ENCODE data around the gene SGK2.
"Not testable (repeated sequence)": the region's sequence is repeated elsewhere in the genome, so short reads cannot be mapped to it uniquely, and the experiment has no call there.

Gene SGK2

GRCh38 chr20:43564993-43565757 is 6.3 kb downstream of the SGK2 start:
- no peak for DNase-seq

GRCh38 chr20:43565758-43566104 is 6.9 kb downstream of the SGK2 start:
- no peak for DNase-seq

- DNase-seq, result no peak
Observed at GRCh38 chr20:43567477-43567876, 8.7 kb downstream of the SGK2 start.

GRCh38 chr20:43568706-43569105 is 9.9 kb downstream of the SGK2 start:
- no peak for DNase-seq

- DNase-seq, result no peak
Observed at GRCh38 chr20:43569282-43569681, 10.5 kb downstream of the SGK2 start.

GRCh38 chr20:43570496-43570895 is 11.7 kb downstream of the SGK2 start:
- DNase-seq, result no peak

DNA sequence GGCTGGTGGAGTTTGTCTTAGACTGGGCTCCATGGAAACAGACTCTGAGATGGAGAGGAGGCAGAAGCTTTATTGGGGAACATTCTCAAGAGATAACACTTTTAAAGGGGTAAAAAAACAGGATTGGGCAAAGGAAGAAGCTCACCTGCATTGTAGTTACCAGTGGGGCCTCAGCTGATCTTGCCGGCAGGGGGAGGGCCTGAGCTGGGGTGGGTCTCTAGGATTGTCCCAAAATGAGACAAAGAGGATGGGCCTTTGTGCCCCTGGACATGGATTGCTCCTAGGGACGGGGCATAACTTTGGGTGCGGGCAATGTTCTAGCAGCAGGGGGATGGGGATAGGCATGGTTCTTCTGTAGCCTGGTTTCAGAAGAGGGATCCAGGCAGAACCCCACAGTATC is 12.5 kb downstream of the SGK2 start:
- no peak for DNase-seq

DNA sequence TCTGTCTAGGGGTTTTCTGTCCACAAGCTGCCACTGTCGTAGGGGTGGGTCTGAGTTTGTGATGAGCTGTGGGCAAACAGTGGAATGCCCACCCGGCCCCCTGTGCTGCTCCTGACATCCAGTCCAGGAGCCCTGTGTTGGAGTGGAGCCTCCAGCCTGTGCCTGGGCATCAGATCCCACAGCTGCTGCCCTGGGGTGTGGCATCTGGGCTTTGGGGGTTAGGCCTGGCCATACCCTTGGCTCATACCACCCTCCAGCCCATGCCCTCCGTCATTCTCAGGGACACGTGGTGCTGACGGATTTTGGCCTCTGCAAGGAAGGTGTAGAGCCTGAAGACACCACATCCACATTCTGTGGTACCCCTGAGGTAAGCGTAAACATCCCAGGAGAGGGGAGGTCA is 12.9 kb downstream of the SGK2 start:
- no peak for DNase-seq

DNA sequence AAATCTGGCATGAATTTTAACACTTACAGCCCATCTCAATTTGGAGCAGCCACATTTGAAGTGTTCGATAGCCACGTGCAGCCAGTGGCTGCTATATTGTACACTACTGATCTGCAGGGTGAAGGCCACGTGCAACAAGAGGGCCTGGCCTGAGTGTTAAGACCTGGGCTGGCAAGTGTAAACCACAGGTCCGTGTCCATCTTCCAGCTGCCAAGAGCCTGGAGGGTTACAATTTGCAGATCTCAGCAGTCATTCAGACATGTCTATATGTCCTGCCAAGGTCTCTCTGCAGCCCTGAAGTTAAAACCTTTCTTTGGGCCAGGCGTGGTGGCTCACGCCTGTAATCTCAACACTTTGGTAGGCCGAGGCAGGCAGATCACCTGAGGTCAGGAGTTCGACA is 14.1 kb downstream of the SGK2 start:
- no peak for DNase-seq

- DNase-seq, result no peak
Observed at GRCh38 chr20:43576108-43576507, 17.3 kb downstream of the SGK2 start.

GRCh38 chr20:43579861-43580793 is 21.3 kb downstream of the SGK2 start:
- no peak for DNase-seq

- no peak for DNase-seq
Observed at GRCh38 chr20:43583133-43583864, 24.5 kb downstream of the SGK2 start.

- DNase-seq, result peak; percentile 8
Observed at GRCh38 chr20:43583982-43584432, 25.2 kb downstream of the SGK2 start.

GRCh38 chr20:43584448-43585136 is 25.8 kb downstream of the SGK2 start:
- no peak for DNase-seq

GRCh38 chr20:43586641-43587040 is 27.8 kb downstream of the SGK2 start:
- DNase-seq, result no peak

- DNase-seq, result not testable (repeated sequence)
Observed at GRCh38 chr20:43588526-43588925, 29.7 kb downstream of the SGK2 start.

- peak; percentile 17 for DNase-seq
Observed at GRCh38 chr20:43590036-43590391, 31.2 kb downstream of the SGK2 start.

DNA sequence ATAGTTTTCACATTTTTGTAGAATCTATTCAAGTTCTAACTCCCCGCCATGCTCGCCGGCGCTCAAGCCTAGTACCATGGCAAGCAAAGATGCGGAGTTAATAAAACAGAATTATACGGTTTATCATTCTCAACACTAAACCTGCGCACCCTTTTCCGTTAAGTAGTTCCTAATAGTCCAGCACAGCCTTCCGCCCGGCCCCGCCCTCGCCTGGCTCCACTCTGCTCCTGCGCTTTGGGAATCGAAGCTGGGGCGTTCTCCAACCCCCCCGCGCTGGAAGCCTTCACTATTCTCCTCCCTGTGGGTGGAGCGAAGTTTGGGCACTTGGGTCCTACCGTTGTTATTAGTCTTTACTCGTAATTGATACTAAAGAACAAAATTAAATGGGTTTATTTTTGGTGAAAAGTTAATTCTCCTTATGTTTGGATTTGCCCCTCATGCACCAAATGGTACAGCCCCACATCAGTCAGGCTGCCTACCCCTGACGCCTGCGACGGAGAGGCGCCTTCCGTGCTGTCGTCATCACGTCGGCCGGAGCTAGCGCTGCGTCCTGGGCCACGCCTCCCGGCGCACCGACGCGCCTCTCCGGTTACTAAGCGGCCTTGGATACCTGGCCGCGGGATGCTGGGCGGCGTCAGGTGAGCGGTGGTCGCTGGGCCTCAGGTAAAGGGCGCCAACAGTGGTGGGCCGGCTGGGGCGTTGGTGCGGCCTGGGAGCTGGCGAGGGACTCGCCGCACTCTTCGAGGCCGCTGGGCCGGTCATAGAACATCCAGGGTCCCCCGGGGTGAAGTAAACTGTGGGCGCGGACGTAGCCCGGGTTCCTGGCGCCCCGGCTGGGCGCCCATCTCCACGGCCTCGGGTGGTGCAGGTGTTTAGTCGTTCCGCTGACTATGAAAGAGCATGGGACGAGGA is 31.8 kb downstream of the SGK2 start, which contains the start of gene IFT52:
TSS of gene IFT52 (plus strand) at position 546 of the 912 bp plus-strand sequence. CDS start 3,762 bp downstream, outside the sequence.
- peak; percentile 93 for DNase-seq

- not testable (repeated sequence) for DNase-seq
Observed at GRCh38 chr20:43601960-43602359, 43.1 kb downstream of the SGK2 start.

DNA sequence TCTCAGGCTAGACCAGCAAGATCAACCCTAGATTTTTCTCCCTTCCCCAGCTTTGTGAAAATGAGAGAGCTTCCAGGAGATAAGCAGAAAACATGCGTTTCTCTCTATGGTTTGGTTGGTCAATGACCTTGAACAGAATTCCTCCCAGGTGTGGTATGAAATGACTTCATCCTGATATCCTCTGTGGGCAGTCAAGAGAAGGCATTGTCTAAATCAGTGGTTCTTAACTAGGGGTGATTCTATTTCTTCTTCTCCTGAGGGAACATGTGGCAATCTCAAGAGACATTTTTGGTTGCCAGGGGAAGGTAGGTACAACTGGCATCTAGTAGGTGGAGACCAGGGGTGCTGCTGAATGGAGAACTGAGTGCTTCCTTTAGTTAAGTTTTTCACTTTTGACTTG is 44.3 kb downstream of the SGK2 start:
- no peak for DNase-seq

DNA sequence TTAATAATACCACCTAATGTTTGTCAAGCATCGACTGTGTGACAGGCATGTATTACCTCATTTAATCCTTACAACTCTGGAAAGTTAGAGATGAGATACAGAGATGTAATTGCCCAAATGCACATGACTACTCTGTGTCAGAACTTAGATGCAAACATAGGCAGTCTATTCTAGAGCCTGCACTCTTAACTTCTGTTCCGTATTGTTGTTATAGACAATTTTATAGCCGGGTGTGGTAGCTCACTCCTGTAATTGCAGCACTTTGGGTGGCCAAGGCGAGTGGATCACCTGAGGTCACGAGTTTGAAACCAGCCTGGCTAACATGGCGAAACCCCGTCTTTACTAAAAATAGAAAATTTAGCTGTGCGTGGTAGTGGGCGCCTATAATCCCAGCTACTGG is 46.9 kb downstream of the SGK2 start:
- DNase-seq, result no peak

DNA sequence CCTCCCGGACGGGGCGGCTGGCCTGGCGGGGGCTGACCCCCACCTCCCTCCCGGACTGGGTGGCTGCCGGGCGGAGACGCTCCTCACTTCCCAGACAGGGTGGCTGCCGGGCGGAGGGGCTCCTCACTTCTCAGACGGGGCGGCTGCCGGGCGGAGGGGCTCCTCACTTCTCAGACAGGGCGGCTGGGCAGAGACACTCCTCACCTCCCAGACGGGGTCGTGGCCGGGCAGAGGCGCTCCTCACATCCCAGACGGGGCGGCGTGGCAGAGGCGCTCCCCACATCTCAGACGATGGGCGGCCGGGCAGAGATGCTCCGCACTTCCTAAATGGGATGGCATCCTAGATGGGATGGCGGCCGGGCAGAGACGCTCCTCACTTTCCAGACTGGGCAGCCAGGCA is 48.5 kb downstream of the SGK2 start:
- not testable (repeated sequence) for DNase-seq

Measured in NCI-H2029 (cell line).